Measurements from ENCODE around the gene ARHGAP10. TPM values are rescaled to one million over a fixed set of nuclear protein-coding genes. Genes with fewer than 3 reads are reported as not detected.

Gene ARHGAP10
- total RNA-seq, 2 donors from 2014 or later = 30.3 to 69.6 TPM

- WGBS = 86% methylated on average over 3 of the region's 3 CpGs
- H3K4me1 ChIP-seq (replicated peaks) = no peaks in the 10 kb centered on the region
- TF ChIP-seq POLR2AphosphoS5 (IDR thresholded peaks at IDR 0.05) = no peak
- no peak for TF ChIP-seq POLR2A (IDR thresholded peaks at IDR 0.05)
- TF ChIP-seq, protein P1, sequence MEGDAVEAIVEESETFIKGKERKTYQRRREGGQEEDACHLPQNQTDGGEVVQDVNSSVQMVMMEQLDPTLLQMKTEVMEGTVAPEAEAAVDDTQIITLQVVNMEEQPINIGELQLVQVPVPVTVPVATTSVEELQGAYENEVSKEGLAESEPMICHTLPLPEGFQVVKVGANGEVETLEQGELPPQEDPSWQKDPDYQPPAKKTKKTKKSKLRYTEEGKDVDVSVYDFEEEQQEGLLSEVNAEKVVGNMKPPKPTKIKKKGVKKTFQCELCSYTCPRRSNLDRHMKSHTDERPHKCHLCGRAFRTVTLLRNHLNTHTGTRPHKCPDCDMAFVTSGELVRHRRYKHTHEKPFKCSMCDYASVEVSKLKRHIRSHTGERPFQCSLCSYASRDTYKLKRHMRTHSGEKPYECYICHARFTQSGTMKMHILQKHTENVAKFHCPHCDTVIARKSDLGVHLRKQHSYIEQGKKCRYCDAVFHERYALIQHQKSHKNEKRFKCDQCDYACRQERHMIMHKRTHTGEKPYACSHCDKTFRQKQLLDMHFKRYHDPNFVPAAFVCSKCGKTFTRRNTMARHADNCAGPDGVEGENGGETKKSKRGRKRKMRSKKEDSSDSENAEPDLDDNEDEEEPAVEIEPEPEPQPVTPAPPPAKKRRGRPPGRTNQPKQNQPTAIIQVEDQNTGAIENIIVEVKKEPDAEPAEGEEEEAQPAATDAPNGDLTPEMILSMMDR (IDR thresholded peaks at IDR 0.05) = no peak
- H3K27me3 ChIP-seq (replicated peaks; ENCODE audit: insufficient read depth) = no peaks in the 10 kb centered on the region
- H3K4me3 ChIP-seq = no peak overlapping the region
- no peak overlapping the region for H3K27ac ChIP-seq
- no peaks in the 10 kb centered on the region for H3K9me3 ChIP-seq
- intact Hi-C loops (cut with DNase I) = no loop called here
- no peaks in the 10 kb centered on the region for H3K36me3 ChIP-seq
- no peak for DNase-seq (ENCODE audit: low spot score)
Measured at GRCh38 chr4:147975325-147975724, 243.4 kb downstream of the ARHGAP10 start.

DNA sequence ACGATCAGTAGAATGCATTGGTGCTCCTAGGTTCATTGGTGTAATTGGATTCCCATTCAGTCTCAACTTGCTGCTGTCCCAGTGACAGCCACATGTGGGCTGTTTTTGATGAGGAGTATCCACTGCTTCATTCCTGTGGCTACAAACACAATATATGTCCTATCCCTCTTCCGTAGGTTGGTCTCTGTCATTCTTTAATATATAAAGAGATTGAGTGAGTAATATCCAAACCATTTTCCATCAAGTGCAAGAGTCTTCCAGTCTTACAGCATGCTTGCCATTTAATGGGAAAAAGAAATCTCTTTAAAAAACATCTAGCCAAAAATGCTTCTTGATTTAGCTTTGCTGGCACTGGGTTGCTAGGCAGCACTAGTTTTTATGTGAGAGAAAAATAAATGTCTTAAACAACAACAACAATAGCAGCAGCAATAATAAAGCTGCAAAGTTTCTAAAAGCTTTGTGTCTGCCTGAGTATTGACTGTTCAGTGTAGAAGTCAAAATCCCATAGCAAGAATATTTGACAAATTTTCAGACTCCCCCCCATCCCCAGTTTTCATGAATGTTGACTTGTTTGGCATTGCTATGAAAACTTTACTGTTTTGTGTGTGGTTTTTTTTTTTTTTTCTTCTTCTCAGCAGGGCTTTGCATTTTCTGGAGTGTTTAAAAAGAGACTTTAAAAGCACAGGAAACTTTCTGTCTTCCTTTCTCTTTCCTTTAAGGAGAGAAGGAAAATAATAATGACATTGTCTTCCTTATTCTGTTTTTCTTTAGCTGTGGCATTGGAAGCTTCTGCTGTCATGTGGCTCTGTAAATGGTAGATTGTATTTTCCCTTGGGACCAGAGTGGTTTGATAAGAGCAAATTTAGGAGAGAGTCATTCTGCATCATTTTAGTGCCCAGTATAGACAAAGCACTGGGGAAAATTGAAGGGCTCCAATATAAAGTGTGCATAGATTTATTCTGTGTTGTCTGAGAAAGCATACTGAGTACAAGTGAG lies 244.3 kb downstream of the ARHGAP10 start:
- WGBS = 56% methylated on average over 2 of the region's 2 CpGs
- Histone ChIP-seq H3K9me3 (no peaks in the 10 kb centered on the region), H3K4me3 (no peak overlapping the region), H3K36me3 (no peaks in the 10 kb centered on the region), H3K27ac (no peak overlapping the region), H3K4me1 (replicated peaks) (no peaks in the 10 kb centered on the region), H3K27me3 (replicated peaks; ENCODE audit: insufficient read depth) (no peaks in the 10 kb centered on the region)
- TF ChIP-seq POLR2AphosphoS5 (IDR thresholded peaks at IDR 0.05) (no peak), POLR2A (IDR thresholded peaks at IDR 0.05) (no peak)
- TF ChIP-seq, protein P1 (IDR thresholded peaks at IDR 0.05) = no peak
- intact Hi-C loops (cut with DNase I) = no loop called here
- DNase-seq (ENCODE audit: low spot score) = no peak

- intact Hi-C loops (cut with DNase I) = no loop called here
- no peaks in the 10 kb centered on the region for H3K4me1 ChIP-seq (replicated peaks)
- TF ChIP-seq POLR2A (IDR thresholded peaks at IDR 0.05) = no peak
- no peak for TF ChIP-seq POLR2AphosphoS5 (IDR thresholded peaks at IDR 0.05)
- TF ChIP-seq, protein P1 (IDR thresholded peaks at IDR 0.05) = no peak
Measured at GRCh38 chr4:147980586-147980985, 248.7 kb downstream of the ARHGAP10 start.

GRCh38 chr4:147981305-147981704 lies 249.4 kb downstream of the ARHGAP10 start:
- 89% methylated on average over 1 of the region's 1 CpG for WGBS
- Histone ChIP-seq H3K4me3 (no peak overlapping the region), H3K27me3 (replicated peaks; ENCODE audit: insufficient read depth) (no peaks in the 10 kb centered on the region), H3K36me3 (no peaks in the 10 kb centered on the region), H3K27ac (no peak overlapping the region), H3K4me1 (replicated peaks) (no peaks in the 10 kb centered on the region), H3K9me3 (no peaks in the 10 kb centered on the region)
- no peak for TF ChIP-seq POLR2AphosphoS5 (IDR thresholded peaks at IDR 0.05)
- TF ChIP-seq, protein P1 (IDR thresholded peaks at IDR 0.05) = no peak
- TF ChIP-seq POLR2A (IDR thresholded peaks at IDR 0.05) = no peak
- no peak for DNase-seq (ENCODE audit: low spot score)
- intact Hi-C loops (cut with DNase I) = no loop called here

More at GRCh38 chr4:147980586-147980985, 248.7 kb downstream of the ARHGAP10 start:
- DNase-seq (ENCODE audit: low spot score) = no peak
- Histone ChIP-seq H3K9me3 (no peaks in the 10 kb centered on the region), H3K4me3 (no peak overlapping the region), H3K27me3 (replicated peaks; ENCODE audit: insufficient read depth) (no peaks in the 10 kb centered on the region), H3K27ac (no peak overlapping the region), H3K36me3 (no peaks in the 10 kb centered on the region)
- WGBS = 84% methylated on average over 3 of the region's 3 CpGs

Measured in prostate gland (tissue), 2 donors.